HepG2 (cell line): Measurements from ENCODE around the gene KIF13A. TPM values are rescaled to one million over a fixed set of nuclear protein-coding genes. Genes with fewer than 3 reads are reported as not detected.

Experiments
- AKAP8 ChIP-seq: sonication (generic); formaldehyde crosslinking; IDR thresholded peaks from 2 replicates; pipeline ENCODE4 v1.5.1; 2020; ENCODE audit warnings: mild to moderate bottlenecking, missing genetic modification reagents
- ARID4A ChIP-seq: sonication (generic); formaldehyde crosslinking; IDR thresholded peaks from 2 replicates; pipeline ENCODE4 v1.5.0; 2020; ENCODE audit warnings: mild to moderate bottlenecking, missing genetic modification reagents, borderline replicate concordance
- BCL6 ChIP-seq: IDR thresholded peaks from 2 replicates; pipeline ENCODE4 v1.6.1; 2016; ENCODE audit warnings: missing genetic modification reagents, missing compliant biosample characterization
- FLYWCH1 ChIP-seq: sonication (generic); formaldehyde crosslinking; IDR thresholded peaks from 2 replicates; pipeline ENCODE4 v1.8.1; 2023; ENCODE audit warnings: mild to moderate bottlenecking, missing genetic modification reagents
- GATAD2A ChIP-seq: IDR thresholded peaks from 2 replicates; pipeline ENCODE4 v1.6.1; 2016
- KDM5B ChIP-seq: sonication (generic); formaldehyde crosslinking; IDR thresholded peaks from 2 replicates; pipeline ENCODE4 v1.4.0; 2020; ENCODE audit warnings: missing genetic modification reagents, mild to moderate bottlenecking, borderline replicate concordance
- PHF8 ChIP-seq: sonication (generic); formaldehyde crosslinking; IDR thresholded peaks from 2 replicates; pipeline ENCODE4 v1.5.0; 2020; ENCODE audit warnings: missing genetic modification reagents
- POLR2A ChIP-seq, 2 experiments: IDR thresholded peaks; 2 replicates each; pipeline ENCODE4 v1.6.1; 2011; ENCODE audit warnings: low read depth in 2 of 2, low read length in 2 of 2, mild to moderate bottlenecking in 1 of 2, moderate library complexity in 1 of 2; ENCODE audit not compliant: insufficient read depth in 1 of 2
- POLR2AphosphoS5 ChIP-seq: IDR thresholded peaks from 2 replicates; pipeline ENCODE4 v1.6.1; 2012; ENCODE audit warnings: low read depth, low read length
- PTBP1 ChIP-seq: fragments of 200-400 bp; formaldehyde crosslinking; IDR thresholded peaks from 2 replicates; pipeline ENCODE4 v1.6.1; 2018; ENCODE audit warnings: low read length, low read depth; ENCODE audit not compliant: poor library complexity, severe bottlenecking
- RBM22 ChIP-seq: fragments of 200-400 bp; formaldehyde crosslinking; optimal IDR thresholded peaks from 2 replicates; pipeline ENCODE3; 2017; ENCODE audit warnings: mild to moderate bottlenecking, low read length, moderate library complexity
- RFXANK ChIP-seq: IDR thresholded peaks from 2 replicates; pipeline ENCODE4 v1.6.1; 2016
- SALL1 ChIP-seq: sonication (generic); formaldehyde crosslinking; IDR thresholded peaks from 2 replicates; pipeline ENCODE4 v1.8.0; 2022; ENCODE audit warnings: mild to moderate bottlenecking, missing genetic modification reagents
- SKIL ChIP-seq: sonication (generic); formaldehyde crosslinking; IDR thresholded peaks from 2 replicates; pipeline ENCODE4 v1.8.0; 2022; ENCODE audit warnings: missing genetic modification reagents, mild to moderate bottlenecking, moderate library complexity, borderline replicate concordance
- TCF7 ChIP-seq: sonication (generic); IDR thresholded peaks from 2 replicates; pipeline ENCODE4 v1.6.1; 2016; ENCODE audit warnings: antibody characterized with exemption, low read depth
- UBTF ChIP-seq: sonication (generic); formaldehyde crosslinking; IDR thresholded peaks from 2 replicates; pipeline ENCODE4 v1.4.0; 2020; ENCODE audit warnings: mild to moderate bottlenecking, missing genetic modification reagents
- ZFP36L1 ChIP-seq: sonication (generic); formaldehyde crosslinking; IDR thresholded peaks from 2 replicates; pipeline ENCODE4 v1.8.0; 2022; ENCODE audit warnings: mild to moderate bottlenecking, missing genetic modification reagents, moderate library complexity
- ZNF143 ChIP-seq: sonication (generic); formaldehyde crosslinking; IDR thresholded peaks from 2 replicates; pipeline ENCODE4 v1.4.0; 2020; ENCODE audit warnings: missing genetic modification reagents
- ZNF329 ChIP-seq: sonication (generic); formaldehyde crosslinking; IDR thresholded peaks from 2 replicates; pipeline ENCODE4 v1.9.0; 2021; ENCODE audit warnings: low read depth, mild to moderate bottlenecking, missing genetic modification reagents
- ZNF556 ChIP-seq: sonication (generic); formaldehyde crosslinking; IDR thresholded peaks from 2 replicates; pipeline ENCODE4 v1.4.0; 2020; ENCODE audit warnings: mild to moderate bottlenecking, missing genetic modification reagents, borderline replicate concordance
- ZNF777 ChIP-seq: sonication (generic); formaldehyde crosslinking; IDR thresholded peaks from 2 replicates; pipeline ENCODE4 v1.4.0; 2020; ENCODE audit warnings: missing genetic modification reagents
- ZSCAN29 ChIP-seq: sonication (generic); formaldehyde crosslinking; conservative IDR thresholded peaks from 2 replicates; pipeline ENCODE4 v1.4.0; 2020; ENCODE audit warnings: mild to moderate bottlenecking, missing genetic modification reagents
- polyA plus RNA-seq, 8 experiments: library from polyadenylated mRNA; depleted of rRNA in 3 of 8; stranded (reverse) in 7 of 8; unstranded in 1 of 8; fragments of >200 nt; fragmentation: Illumina TruSeq in 4 of 8; extraction: Trizol in 4 of 8; gene quantifications; 2 replicates each; pipeline versions ENCODE4 v1.2.1 to v1.2.3, GENCODE V29; 2011 to 2016; ENCODE audit warnings: low read depth in 4 of 8, missing spikeins in 1 of 8, mixed read lengths in 1 of 8; ENCODE audit not compliant: insufficient read depth in 1 of 8
- total RNA-seq, 5 experiments: library from RNA; depleted of rRNA; stranded (reverse); fragments of >200 nt; fragmentation: Illumina TruSeq; extraction: Trizol; gene quantifications; 2 replicates each; pipeline ENCODE4 v1.2.3, GENCODE V29; 2016; ENCODE audit warnings: low read depth in 1 of 5

Gene KIF13A
- total and polyA plus RNA-seq, 2 of the 13 experiments (the other 11 are each of a cell fraction or from before 2014, with no cell fraction given), result 21.1 to 37.2 TPM

DNA sequence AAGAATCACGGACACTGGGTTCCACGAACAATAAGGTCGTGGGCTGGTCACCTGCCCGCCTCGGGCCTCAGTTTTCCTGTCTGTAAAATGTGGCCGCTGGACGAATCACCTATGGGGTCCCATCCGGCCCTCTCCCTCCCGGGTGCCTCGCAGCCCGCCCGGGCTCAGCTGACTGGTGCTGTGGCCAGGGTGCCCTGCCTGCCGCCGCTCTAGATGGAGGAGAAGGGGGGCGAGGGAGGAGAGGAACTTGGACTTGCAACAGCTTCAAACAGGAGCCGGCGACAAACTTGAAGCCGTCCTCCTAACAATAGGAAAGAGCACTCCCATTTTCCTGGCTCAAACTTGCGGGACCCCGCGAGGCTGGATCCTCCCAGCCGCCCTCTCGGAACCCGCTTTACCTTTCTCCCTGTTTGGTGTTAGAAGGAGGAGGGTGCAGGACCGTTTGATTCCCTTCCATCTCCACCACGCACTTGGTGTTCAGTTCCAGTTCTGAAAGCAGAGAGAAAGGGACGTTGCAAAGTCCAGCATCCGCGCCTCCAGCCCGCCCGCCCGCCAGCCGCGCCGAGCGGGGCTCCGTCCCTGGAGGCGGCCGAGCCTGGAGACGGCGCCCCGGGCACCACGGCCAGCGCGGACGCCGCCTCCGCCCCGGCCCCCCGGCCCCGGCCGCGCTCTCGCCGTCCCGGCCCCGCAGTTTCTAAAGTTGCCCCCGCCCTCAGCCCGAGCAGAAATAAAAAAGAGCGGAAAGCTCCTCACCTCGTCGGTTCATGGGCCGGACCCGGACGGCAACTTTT lies 584 bp downstream of the KIF13A start (continued):
- TF ChIP-seq SKIL (CRISPR knock-in tag) (peak; percentile 70), ZNF143 (CRISPR knock-in tag) (no peak), PTBP1 (peak; percentile 59), FLYWCH1 (CRISPR knock-in tag) (0 out of 2 replicates have a peak, but pooled peaks have one; percentile 38), POLR2A (IDR thresholded peaks at IDR 0.05; ENCODE audit: insufficient read depth in 1 of 2, low read depth in 2 of 2, low read length in 2 of 2) (peak; percentile 35 to 88; a peak in 3 of 4 replicates), UBTF (CRISPR knock-in tag) (peak; percentile 86), RFXANK (CRISPR knock-in tag) (peak; percentile 41; the same call in 1 of the 2 replicates), ARID4A (peak; percentile 48; the same call in 1 of the 2 replicates), KDM5B (CRISPR knock-in tag) (peak; percentile 75; the same call in 1 of the 2 replicates), ZNF777 (CRISPR knock-in tag) (peak; percentile 66; the same call in 1 of the 2 replicates), PHF8 (peak; percentile 67), ZFP36L1 (CRISPR knock-in tag) (0 out of 2 replicates have a peak, but pooled peaks have one; percentile 18), ZNF556 (CRISPR knock-in tag) (peak; percentile 39; the same call in 1 of the 2 replicates), GATAD2A (CRISPR knock-in tag) (peak; percentile 51; the same call in 1 of the 2 replicates), AKAP8 (CRISPR knock-in tag) (no peak), POLR2AphosphoS5 (peak; percentile 51; the same call in 1 of the 2 replicates), TCF7 (peak; percentile 82), BCL6 (CRISPR knock-in tag) (peak; percentile 62), RBM22 (peak; percentile 71), ZNF329 (CRISPR knock-in tag) (peak; percentile 16; the same call in 1 of the 2 replicates), SALL1 (CRISPR knock-in tag) (peak; percentile 66), ZSCAN29 (CRISPR knock-in tag) (0 out of 2 replicates have a peak, but pooled peaks have one; percentile 63)
